Keratinocyte (primary cell): ENCODE results near the gene GLIS2. TPM values are rescaled to one million over a fixed set of nuclear protein-coding genes. Genes with fewer than 3 reads are reported as not detected.

ENCODE experiments used
- DNase-seq: peaks from one replicate; pipeline ENCODE4 v3.0.0-alpha.2; 2011; ENCODE audit warnings: low read depth, missing footprints, low spot score
- FAIRE-seq: peaks from 2 replicates; lab custom pipeline; 2011; peaks lifted over from hg19 to GRCh38; lab: Jason Lieb, UNC
- H2AFZ ChIP-seq: 2 replicates; pipeline ENCODE4 v1.6.0; 2012; ENCODE audit warnings: low read length, control low read depth, inconsistent platforms; ENCODE audit not compliant: control insufficient read depth
- H3K27ac ChIP-seq: 2 replicates; pipeline ENCODE4 v1.5.1; 2011; ENCODE audit warnings: low read length; ENCODE audit not compliant: control insufficient read depth, insufficient read depth
- H3K27me3 ChIP-seq: 3 replicates; pipeline ENCODE4 v1.6.0; 2011; ENCODE audit warnings: low read length; ENCODE audit not compliant: control insufficient read depth, insufficient read depth; ENCODE audit errors: extremely low read depth
- H3K36me3 ChIP-seq, 2 experiments: 2 replicates in 1 of 2; 3 replicates in 1 of 2; pipeline ENCODE4 v1.5.1; 2011; ENCODE audit warnings: low read length in 2 of 2, mild to moderate bottlenecking in 1 of 2; ENCODE audit not compliant: control insufficient read depth in 2 of 2, insufficient read depth in 2 of 2; ENCODE audit errors: extremely low read depth in 1 of 2
- H3K4me1 ChIP-seq: 3 replicates; pipeline ENCODE4 v1.5.1; 2011; ENCODE audit warnings: low read length; ENCODE audit not compliant: control insufficient read depth, insufficient read depth; ENCODE audit errors: extremely low read depth
- H3K4me2 ChIP-seq: 3 replicates; pipeline ENCODE4 v1.6.0; 2011; ENCODE audit warnings: low read depth, low read length; ENCODE audit not compliant: control insufficient read depth, insufficient read depth; ENCODE audit errors: extremely low read depth
- H3K4me3 ChIP-seq, 3 experiments: fragments of 200-600 bp in 1 of 3; sonication (generic) in 1 of 3; 2 replicates in 2 of 3; 3 replicates in 1 of 3; pipeline ENCODE4 v1.5.1; 2011 to 2016; ENCODE audit warnings: low read length in 3 of 3, mild to moderate bottlenecking in 3 of 3, control low read depth in 2 of 3, inconsistent platforms in 1 of 3, low read depth in 1 of 3, mixed read lengths in 1 of 3, mixed run types in 1 of 3, moderate library complexity in 1 of 3; ENCODE audit not compliant: control insufficient read depth in 2 of 3, insufficient read depth in 2 of 3; ENCODE audit errors: extremely low read depth in 1 of 3
- H3K79me2 ChIP-seq: 2 replicates; pipeline ENCODE4 v1.6.0; 2012; ENCODE audit warnings: low read length; ENCODE audit not compliant: control insufficient read depth, insufficient read depth
- H3K9ac ChIP-seq: 3 replicates; pipeline ENCODE4 v1.6.0; 2011; ENCODE audit warnings: low read length; ENCODE audit not compliant: control insufficient read depth, insufficient read depth; ENCODE audit errors: extremely low read depth
- H3K9me1 ChIP-seq: 3 replicates; pipeline ENCODE4 v1.6.0; 2011; ENCODE audit warnings: low read length; ENCODE audit not compliant: control insufficient read depth, insufficient read depth; ENCODE audit errors: extremely low read depth
- H3K9me3 ChIP-seq: 2 replicates; pipeline ENCODE4 v1.5.1; 2012; ENCODE audit warnings: low read depth, low read length; ENCODE audit not compliant: control insufficient read depth
- H4K20me1 ChIP-seq: 3 replicates; pipeline ENCODE4 v1.6.0; 2011; ENCODE audit warnings: low read length; ENCODE audit not compliant: control insufficient read depth, insufficient read depth; ENCODE audit errors: extremely low read depth
- CTCF ChIP-seq, 3 experiments: IDR thresholded peaks in 1 of 3; conservative IDR thresholded peaks in 1 of 3; optimal IDR thresholded peaks in 1 of 3; 2 replicates in 2 of 3; 3 replicates in 1 of 3; pipeline versions ENCODE3 to v1.5.1; 2011; ENCODE audit warnings: low read length in 3 of 3, mild to moderate bottlenecking in 3 of 3, moderate library complexity in 2 of 3, control low read depth in 1 of 3, inconsistent platforms in 1 of 3; ENCODE audit not compliant: insufficient read depth in 2 of 3; ENCODE audit errors: extremely low read depth in 1 of 3
- EZH2 ChIP-seq: IDR thresholded peaks from one replicate; pipeline ENCODE4 v1.6.1; 2012; ENCODE audit warnings: inconsistent platforms, mild to moderate bottlenecking, low read length, moderate library complexity
- dilution Hi-C: fragments of 300-500 bp; cut with MboI; formaldehyde crosslinking; loops from one replicate; pipeline ENCODE4 v1.7.0; 2020; ENCODE audit warnings: low sequenced_read_pairs; ENCODE audit not compliant: extremely low pct_ligation_motif_present
- polyA plus RNA-seq, 5 experiments: library from polyadenylated mRNA; depleted of rRNA in 3 of 5; stranded (reverse) in 3 of 5; stranded (forward) in 1 of 5; unstranded in 1 of 5; fragments of >200 nt; gene quantifications; 1 replicate in 1 of 5; 2 replicates in 3 of 5; 3 replicates in 1 of 5; pipeline versions ENCODE4 v1.2.1 to v1.2.3, GENCODE V29; 2011 to 2012; ENCODE audit warnings: missing spikeins in 2 of 5, low read depth in 1 of 5, low replicate concordance in 1 of 5

Gene GLIS2
- polyA plus RNA-seq, 1 donor (not counting 4 experiments of a cell fraction or from before 2014, with no cell fraction given), result 0.63 TPM

- no peak for FAIRE-seq
- Histone ChIP-seq H4K20me1 (peaks cover 14% of the 10 kb centered on the region), H3K9me3 (no peaks in the 10 kb centered on the region), H3K4me3 (no peak overlapping the region), H3K79me2 (peaks cover 29% of the 10 kb centered on the region), H3K27ac (no peak overlapping the region), H3K9me1 (no peaks in the 10 kb centered on the region), H3K36me3 (peaks cover 10 to 27% of the 10 kb centered on the region in 2 experiments), H3K4me2 (no peak overlapping the region), H3K4me1 (no peaks in the 10 kb centered on the region), H3K27me3 (no peaks in the 10 kb centered on the region), H3K9ac (no peak overlapping the region), H2AFZ (no peak overlapping the region)
- dilution Hi-C loops, result no loop called here
- TF ChIP-seq CTCF (optimal IDR thresholded peaks at IDR 0.05 in 1 of 3, IDR thresholded peaks at IDR 0.05 in 1 of 3, conservative IDR thresholded peaks at IDR 0.05 in 1 of 3; ENCODE audit: extremely low read depth in 1 of 3, insufficient read depth in 2 of 3, low read length in 3 of 3) (no peak), EZH2 (no peak)
- no peak for DNase-seq
These were observed 24.0 kb downstream of the GLIS2 start for GRCh38 chr16:4339909-4340308.

GRCh38 chr16:4340443-4340842 lies 24.6 kb downstream of the GLIS2 start:
- Histone ChIP-seq H3K9ac (no peak overlapping the region), H3K36me3 (peaks cover 10 to 25% of the 10 kb centered on the region in 2 experiments), H3K27me3 (no peaks in the 10 kb centered on the region), H3K4me1 (no peaks in the 10 kb centered on the region), H3K9me3 (no peaks in the 10 kb centered on the region), H3K4me2 (no peak overlapping the region), H3K79me2 (peaks cover 33% of the 10 kb centered on the region), H3K9me1 (no peaks in the 10 kb centered on the region), H3K4me3 (no peak overlapping the region), H3K27ac (no peak overlapping the region), H4K20me1 (peaks cover 19% of the 10 kb centered on the region), H2AFZ (no peak overlapping the region)
- TF ChIP-seq CTCF (optimal IDR thresholded peaks at IDR 0.05 in 1 of 3, IDR thresholded peaks at IDR 0.05 in 1 of 3, conservative IDR thresholded peaks at IDR 0.05 in 1 of 3; ENCODE audit: extremely low read depth in 1 of 3, insufficient read depth in 2 of 3, low read length in 3 of 3) (no peak), EZH2 (no peak)
- DNase-seq, result no peak
- FAIRE-seq, result no peak
- dilution Hi-C loops, result no loop called here
